Fibroblast of skin of back (primary cell): ENCODE data around the gene RWDD1.

Experiments used
- DNase-seq: peaks from one replicate; pipeline ENCODE4 v3.0.0-alpha.2; 2013

The RWDD1 gene

GRCh38 chr6:116615937-116616736 lies 44.8 kb downstream of the RWDD1 start, which contains the start of gene RSPH4A:
Gene RSPH4A, plus strand, starts transcription at chr6:116616479. Its CDS starts 145 bp downstream, at chr6:116616624.
- DNase-seq: peak; percentile 97

- DNase-seq: peak; percentile 7
Observed at GRCh38 chr6:116616737-116617053, 45.4 kb downstream of the RWDD1 start.

- DNase-seq: no peak
Observed at GRCh38 chr6:116624036-116624805, 52.9 kb downstream of the RWDD1 start.

- no peak for DNase-seq
Observed at GRCh38 chr6:116625872-116626271, 54.6 kb downstream of the RWDD1 start.

GRCh38 chr6:116629563-116629981 lies 58.3 kb downstream of the RWDD1 start:
- no peak for DNase-seq

GRCh38 chr6:116631379-116631990 lies 60.2 kb downstream of the RWDD1 start:
- DNase-seq: no peak

- DNase-seq: no peak
Observed at GRCh38 chr6:116633685-116634084, 62.4 kb downstream of the RWDD1 start.
